ENCODE data around the gene NPAS2.

Gene NPAS2

DNA sequence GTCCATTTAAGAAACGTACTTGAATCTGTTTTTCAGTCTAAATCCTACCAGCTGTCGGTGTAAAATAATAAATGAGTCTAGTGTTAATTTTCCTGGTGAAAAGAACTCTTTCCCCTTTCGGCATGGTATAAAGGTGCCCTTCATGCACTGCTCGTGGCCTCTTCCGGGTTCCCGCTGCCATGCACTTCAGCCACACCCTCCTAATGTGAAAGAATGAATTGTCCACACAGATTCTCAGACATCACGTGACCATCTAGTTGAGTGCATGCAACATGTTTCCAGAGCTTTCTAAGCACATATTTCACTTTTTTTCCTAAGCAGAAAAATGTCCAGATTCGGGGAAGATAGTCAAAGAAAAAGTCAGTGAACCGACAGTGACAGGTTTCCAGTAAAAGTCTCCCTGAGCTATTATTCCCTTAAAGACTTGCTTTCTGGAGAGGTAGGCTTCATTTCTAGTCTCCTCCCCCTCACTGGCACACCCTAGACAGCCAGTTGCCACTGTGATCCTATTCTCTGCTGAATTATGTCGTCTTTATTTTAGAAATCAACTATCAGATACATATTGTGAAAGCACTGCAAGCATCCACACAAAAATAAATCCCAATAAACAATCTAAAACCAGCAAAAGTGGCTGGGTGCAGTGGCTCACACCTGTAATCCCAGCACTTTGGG is 116.3 kb downstream of the NPAS2 start:
- H3K18ac ChIP-seq (ENCODE audit: low read length), result no peak overlapping the region
- H3K9ac ChIP-seq (ENCODE audit: low read length), result no peak overlapping the region
- H3K9me3 ChIP-seq (ENCODE audit: insufficient read depth, low read depth, low read length), result no peaks in the 10 kb centered on the region
- no peak overlapping the region for H3K23ac ChIP-seq (ENCODE audit: low read length)
- H3K79me1 ChIP-seq (ENCODE audit: low read length), result no peaks in the 10 kb centered on the region
- H2AFZ ChIP-seq (ENCODE audit: insufficient read depth, low read length, poor library complexity), result no peak overlapping the region
- no peak overlapping the region for H2BK12ac ChIP-seq (ENCODE audit: low read length)
- no peak overlapping the region for H2AK5ac ChIP-seq (ENCODE audit: low read length)
- no peak overlapping the region for H4K8ac ChIP-seq (ENCODE audit: low read depth, low read length)
- no CpG with 5 or more reads among the region's 10 CpGs for WGBS (ENCODE audit: extremely low coverage, insufficient coverage, insufficient read length)
- H3K36me3 ChIP-seq (ENCODE audit: control insufficient read depth in 1 of 2, insufficient read depth in 2 of 2, low read length in 2 of 2), result no peaks in the 10 kb centered on the region
- H3K27ac ChIP-seq (ENCODE audit: low read depth, low read length), result no peak overlapping the region
- no peak overlapping the region for H3K4ac ChIP-seq (ENCODE audit: low read depth, low read length)
- H3K14ac ChIP-seq (ENCODE audit: low read length), result no peak overlapping the region
- no peak overlapping the region for H2BK5ac ChIP-seq (ENCODE audit: low read depth, low read length, poor library complexity)
- no peak overlapping the region for H4K91ac ChIP-seq (ENCODE audit: low read depth, low read length)
- no peak overlapping the region for H3K4me3 ChIP-seq (ENCODE audit: low read depth, low read length)
- no peaks in the 10 kb centered on the region for H3K79me2 ChIP-seq (ENCODE audit: control insufficient read depth, insufficient read depth, low read length, poor library complexity)
- no peaks in the 10 kb centered on the region for H3K27me3 ChIP-seq (ENCODE audit: insufficient read depth, low read length)
- H3K4me1 ChIP-seq (ENCODE audit: control insufficient read depth in 1 of 2, insufficient read depth in 2 of 2, low read length in 2 of 2), result no peaks in the 10 kb centered on the region
- H2BK120ac ChIP-seq (ENCODE audit: insufficient read depth, low read length, poor library complexity), result no peak overlapping the region
- H4K12ac ChIP-seq (ENCODE audit: low read depth, low read length), result no peak overlapping the region
- no peak for DNase-seq
- H3K4me2 ChIP-seq (ENCODE audit: low read length), result no peak overlapping the region

DNA sequence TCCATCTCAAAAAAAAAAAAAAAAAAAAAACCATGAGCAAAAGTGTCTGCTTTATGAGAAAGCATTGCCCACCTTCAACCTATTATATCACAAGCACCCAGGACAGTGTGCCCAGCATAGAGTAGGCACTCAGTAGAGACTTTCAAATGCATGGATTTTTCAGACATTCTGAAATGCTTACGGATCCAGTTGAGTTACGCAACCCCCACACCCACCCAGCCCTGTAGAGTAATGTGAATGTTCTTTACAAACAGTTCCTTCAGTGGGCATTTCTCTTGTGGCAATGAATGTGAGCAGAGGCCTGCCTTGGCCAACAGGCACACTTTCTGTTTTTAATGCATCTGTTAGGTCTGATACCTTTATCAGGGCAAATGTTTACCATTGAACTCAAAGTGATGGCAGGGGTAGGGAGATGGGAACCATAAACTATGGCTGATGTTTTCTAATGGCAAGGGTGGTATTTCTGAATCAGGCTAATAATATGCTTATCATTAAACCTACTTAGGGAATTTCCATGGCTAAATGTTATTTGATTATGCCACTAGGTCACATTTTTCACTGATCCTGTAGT is 117.1 kb downstream of the NPAS2 start:
- H3K27ac ChIP-seq (ENCODE audit: low read depth, low read length), result no peak overlapping the region
- no peak overlapping the region for H3K4ac ChIP-seq (ENCODE audit: low read depth, low read length)
- H3K23ac ChIP-seq (ENCODE audit: low read length), result no peak overlapping the region
- no peaks in the 10 kb centered on the region for H3K4me1 ChIP-seq (ENCODE audit: control insufficient read depth in 1 of 2, insufficient read depth in 2 of 2, low read length in 2 of 2)
- no peak overlapping the region for H4K91ac ChIP-seq (ENCODE audit: low read depth, low read length)
- no peak overlapping the region for H2BK12ac ChIP-seq (ENCODE audit: low read length)
- no peak overlapping the region for H3K9ac ChIP-seq (ENCODE audit: low read length)
- H4K12ac ChIP-seq (ENCODE audit: low read depth, low read length), result no peak overlapping the region
- no peaks in the 10 kb centered on the region for H3K27me3 ChIP-seq (ENCODE audit: insufficient read depth, low read length)
- H3K14ac ChIP-seq (ENCODE audit: low read length), result no peak overlapping the region
- no peak overlapping the region for H2AFZ ChIP-seq (ENCODE audit: insufficient read depth, low read length, poor library complexity)
- no peak overlapping the region for H2AK5ac ChIP-seq (ENCODE audit: low read length)
- no peak overlapping the region for H2BK5ac ChIP-seq (ENCODE audit: low read depth, low read length, poor library complexity)
- H3K36me3 ChIP-seq (ENCODE audit: control insufficient read depth in 1 of 2, insufficient read depth in 2 of 2, low read length in 2 of 2), result no peaks in the 10 kb centered on the region
- H3K4me2 ChIP-seq (ENCODE audit: low read length), result no peak overlapping the region
- WGBS (ENCODE audit: extremely low coverage, insufficient coverage, insufficient read length), result no CpG with 5 or more reads among the region's 2 CpGs
- H3K79me1 ChIP-seq (ENCODE audit: low read length), result no peaks in the 10 kb centered on the region
- H2BK120ac ChIP-seq (ENCODE audit: insufficient read depth, low read length, poor library complexity), result no peak overlapping the region
- no peak for DNase-seq
- H3K4me3 ChIP-seq (ENCODE audit: low read depth, low read length), result no peak overlapping the region
- H3K9me3 ChIP-seq (ENCODE audit: insufficient read depth, low read depth, low read length), result no peaks in the 10 kb centered on the region
- no peak overlapping the region for H4K8ac ChIP-seq (ENCODE audit: low read depth, low read length)
- no peak overlapping the region for H3K18ac ChIP-seq (ENCODE audit: low read length)
- H3K79me2 ChIP-seq (ENCODE audit: control insufficient read depth, insufficient read depth, low read length, poor library complexity), result no peaks in the 10 kb centered on the region

DNA sequence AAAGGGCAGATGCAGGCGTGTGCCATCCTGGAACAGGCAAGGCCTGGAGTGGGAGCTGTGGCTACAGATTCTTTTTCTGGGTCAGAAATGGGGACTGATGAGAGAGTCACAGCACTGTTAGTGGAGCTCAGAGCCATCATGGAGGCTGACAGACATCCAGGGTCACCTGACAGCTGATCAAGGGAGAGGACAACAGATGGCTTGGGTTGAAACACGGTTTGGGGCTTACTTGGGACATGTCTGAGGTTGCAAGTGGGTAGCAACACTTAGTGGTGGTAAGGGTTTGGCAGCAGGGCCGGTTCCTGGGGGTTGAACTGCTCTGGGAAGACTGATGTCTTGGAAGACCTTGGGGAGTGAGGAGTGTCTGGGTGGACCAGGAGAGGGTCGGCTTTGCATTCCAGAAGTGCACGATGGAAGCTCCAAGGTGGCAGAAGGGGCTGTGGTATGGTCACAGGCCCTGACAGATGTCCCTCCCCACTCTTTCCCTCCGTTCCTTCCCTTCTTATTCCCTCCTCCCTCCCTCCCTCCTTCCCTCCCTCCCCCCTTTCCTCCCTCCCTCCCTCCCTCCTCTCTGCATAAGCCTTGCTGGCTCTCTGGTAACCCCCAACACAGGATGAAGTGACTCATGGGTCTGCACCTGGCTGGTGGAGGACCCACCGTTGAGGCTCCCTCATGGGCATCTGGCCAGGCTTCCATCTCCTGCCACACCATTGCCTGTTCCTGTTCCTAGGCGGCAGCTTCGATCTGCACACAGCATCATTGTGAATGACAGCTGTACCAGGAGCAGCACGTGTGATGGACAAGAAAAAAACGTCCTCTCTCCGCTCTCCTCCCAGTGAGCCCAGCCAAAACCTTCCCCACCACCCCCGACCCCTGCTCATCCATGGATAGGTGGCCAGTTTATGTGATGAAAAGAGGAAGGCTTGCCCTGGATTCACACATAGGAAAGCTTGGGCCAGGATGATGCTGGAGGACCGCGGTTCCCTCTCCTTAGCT is 118.4 kb downstream of the NPAS2 start:
- no CpG with 5 or more reads among the region's 15 CpGs for WGBS (ENCODE audit: extremely low coverage, insufficient coverage, insufficient read length)
- no peak overlapping the region for H3K9ac ChIP-seq (ENCODE audit: low read length)
- no peak overlapping the region for H2BK120ac ChIP-seq (ENCODE audit: insufficient read depth, low read length, poor library complexity)
- no peak overlapping the region for H4K12ac ChIP-seq (ENCODE audit: low read depth, low read length)
- H3K4me2 ChIP-seq (ENCODE audit: low read length), result no peak overlapping the region
- no peaks in the 10 kb centered on the region for H3K4me1 ChIP-seq (ENCODE audit: control insufficient read depth in 1 of 2, insufficient read depth in 2 of 2, low read length in 2 of 2)
- no peak overlapping the region for H3K14ac ChIP-seq (ENCODE audit: low read length)
- no peaks in the 10 kb centered on the region for H3K27me3 ChIP-seq (ENCODE audit: insufficient read depth, low read length)
- H2AFZ ChIP-seq (ENCODE audit: insufficient read depth, low read length, poor library complexity), result no peak overlapping the region
- no peaks in the 10 kb centered on the region for H3K9me3 ChIP-seq (ENCODE audit: insufficient read depth, low read depth, low read length)
- no peaks in the 10 kb centered on the region for H3K79me1 ChIP-seq (ENCODE audit: low read length)
- H3K36me3 ChIP-seq (ENCODE audit: control insufficient read depth in 1 of 2, insufficient read depth in 2 of 2, low read length in 2 of 2), result no peaks in the 10 kb centered on the region
- H3K4me3 ChIP-seq (ENCODE audit: low read depth, low read length), result no peak overlapping the region
- no peak overlapping the region for H4K8ac ChIP-seq (ENCODE audit: low read depth, low read length)
- no peak overlapping the region for H3K18ac ChIP-seq (ENCODE audit: low read length)
- H3K23ac ChIP-seq (ENCODE audit: low read length), result no peak overlapping the region
- no peak overlapping the region for H2AK5ac ChIP-seq (ENCODE audit: low read length)
- H3K4ac ChIP-seq (ENCODE audit: low read depth, low read length), result no peak overlapping the region
- H4K91ac ChIP-seq (ENCODE audit: low read depth, low read length), result no peak overlapping the region
- H2BK5ac ChIP-seq (ENCODE audit: low read depth, low read length, poor library complexity), result no peak overlapping the region
- no peak for DNase-seq
- H3K79me2 ChIP-seq (ENCODE audit: control insufficient read depth, insufficient read depth, low read length, poor library complexity), result no peaks in the 10 kb centered on the region
- H3K27ac ChIP-seq (ENCODE audit: low read depth, low read length), result no peak overlapping the region
- no peak overlapping the region for H2BK12ac ChIP-seq (ENCODE audit: low read length)

DNA sequence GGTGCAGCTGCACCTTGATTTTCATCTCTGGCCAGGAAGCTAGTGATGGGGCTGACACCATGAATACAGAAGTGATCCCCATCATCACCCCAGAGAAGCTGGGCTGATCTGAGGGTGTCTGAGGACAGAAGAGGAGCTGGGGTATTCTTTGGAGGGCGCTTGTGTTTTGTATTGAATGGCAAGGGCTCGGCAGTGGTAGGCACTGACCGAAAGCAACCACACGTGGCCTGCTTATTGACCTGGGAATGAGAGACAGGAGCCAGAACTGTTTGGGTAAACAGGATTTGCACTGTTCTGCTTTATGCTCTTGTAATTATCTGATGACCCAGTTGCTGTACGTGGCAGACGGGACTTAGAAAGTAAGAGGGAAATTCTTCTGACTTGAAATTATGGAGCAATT is 119.5 kb downstream of the NPAS2 start:
- Histone ChIP-seq H2AK5ac (ENCODE audit: low read length) (no peak overlapping the region), H3K4me3 (ENCODE audit: low read depth, low read length) (no peak overlapping the region), H2BK5ac (ENCODE audit: low read depth, low read length, poor library complexity) (no peak overlapping the region), H2AFZ (ENCODE audit: insufficient read depth, low read length, poor library complexity) (no peak overlapping the region), H3K36me3 (ENCODE audit: control insufficient read depth in 1 of 2, insufficient read depth in 2 of 2, low read length in 2 of 2) (no peaks in the 10 kb centered on the region), H3K23ac (ENCODE audit: low read length) (no peak overlapping the region), H3K4me2 (ENCODE audit: low read length) (no peak overlapping the region), H4K91ac (ENCODE audit: low read depth, low read length) (no peak overlapping the region), H3K9me3 (ENCODE audit: insufficient read depth, low read depth, low read length) (no peaks in the 10 kb centered on the region), H4K8ac (ENCODE audit: low read depth, low read length) (no peak overlapping the region), H3K27ac (ENCODE audit: low read depth, low read length) (no peak overlapping the region), H2BK12ac (ENCODE audit: low read length) (no peak overlapping the region), H3K4me1 (ENCODE audit: control insufficient read depth in 1 of 2, insufficient read depth in 2 of 2, low read length in 2 of 2) (no peaks in the 10 kb centered on the region), H2BK120ac (ENCODE audit: insufficient read depth, low read length, poor library complexity) (no peak overlapping the region), H3K4ac (ENCODE audit: low read depth, low read length) (no peak overlapping the region), H3K27me3 (ENCODE audit: insufficient read depth, low read length) (no peaks in the 10 kb centered on the region), H4K12ac (ENCODE audit: low read depth, low read length) (no peak overlapping the region), H3K14ac (ENCODE audit: low read length) (no peak overlapping the region), H3K79me2 (ENCODE audit: control insufficient read depth, insufficient read depth, low read length, poor library complexity) (no peaks in the 10 kb centered on the region), H3K18ac (ENCODE audit: low read length) (no peak overlapping the region), H3K79me1 (ENCODE audit: low read length) (no peaks in the 10 kb centered on the region), H3K9ac (ENCODE audit: low read length) (no peak overlapping the region)
- DNase-seq, result no peak
- no CpG with 5 or more reads among the region's 6 CpGs for WGBS (ENCODE audit: extremely low coverage, insufficient coverage, insufficient read length)
